Muscle of arm (tissue), 14 donors: ENCODE data around the gene EWSR1. TPM values are rescaled to one million over a fixed set of nuclear protein-coding genes. Genes with fewer than 3 reads are reported as not detected.
A peak's percentile ranks its signal among the peaks of the same experiment; 100 is the strongest.
"Not testable (repeated sequence)": the region's sequence is repeated elsewhere in the genome, so short reads cannot be mapped to it uniquely, and the experiment has no call there.

Experiments used
- DNase-seq: peaks from one replicate; pipeline ENCODE4 v3.0.0-alpha.2; 2013
- long read RNA-seq, 11 donors: transcript quantifications; one replicate each; lab custom pipeline, GENCODE V29; 2026
- polyA plus RNA-seq, 12 donors: library from polyadenylated mRNA; unstranded; fragments of 120-200 nt; gene quantifications; one replicate each; pipeline ENCODE4 v1.2.1, GENCODE V29; 2013; ENCODE audit not compliant: insufficient read length in 12 of 12

EWSR1 gene, protein sequence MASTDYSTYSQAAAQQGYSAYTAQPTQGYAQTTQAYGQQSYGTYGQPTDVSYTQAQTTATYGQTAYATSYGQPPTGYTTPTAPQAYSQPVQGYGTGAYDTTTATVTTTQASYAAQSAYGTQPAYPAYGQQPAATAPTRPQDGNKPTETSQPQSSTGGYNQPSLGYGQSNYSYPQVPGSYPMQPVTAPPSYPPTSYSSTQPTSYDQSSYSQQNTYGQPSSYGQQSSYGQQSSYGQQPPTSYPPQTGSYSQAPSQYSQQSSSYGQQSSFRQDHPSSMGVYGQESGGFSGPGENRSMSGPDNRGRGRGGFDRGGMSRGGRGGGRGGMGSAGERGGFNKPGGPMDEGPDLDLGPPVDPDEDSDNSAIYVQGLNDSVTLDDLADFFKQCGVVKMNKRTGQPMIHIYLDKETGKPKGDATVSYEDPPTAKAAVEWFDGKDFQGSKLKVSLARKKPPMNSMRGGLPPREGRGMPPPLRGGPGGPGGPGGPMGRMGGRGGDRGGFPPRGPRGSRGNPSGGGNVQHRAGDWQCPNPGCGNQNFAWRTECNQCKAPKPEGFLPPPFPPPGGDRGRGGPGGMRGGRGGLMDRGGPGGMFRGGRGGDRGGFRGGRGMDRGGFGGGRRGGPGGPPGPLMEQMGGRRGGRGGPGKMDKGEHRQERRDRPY
- polyA plus RNA-seq: 100 to 1,000 TPM in 11 of 12 donors, not detected in 1; 138 to 365 (median 171) TPM
- long read RNA-seq, donor 1, transcript EWSR1-207 (17 exons, 2,207 nt): minor isoform, 10 of 146 reads
- long read RNA-seq, donor 1, transcript EWSR1-206 (17 exons, 2,654 nt): major isoform, 12 of 146 reads
- long read RNA-seq, donor 1, partial matches to known transcripts: 117 of 146 reads
- long read RNA-seq, donor 1, other reads (novel, unspliced or antisense): 0 of 146 reads
- long read RNA-seq, donor 2, transcript EWSR1-207 (17 exons, 2,207 nt): minor isoform, 11 of 82 reads
- long read RNA-seq, donor 2, transcript EWSR1-206 (17 exons, 2,654 nt): major isoform, 15 of 82 reads
- long read RNA-seq, donor 2, transcript EWSR1-217 (8 exons, 3,231 nt): minor isoform, 5 of 82 reads
- long read RNA-seq, donor 2, partial matches to known transcripts: 41 of 82 reads
- long read RNA-seq, donor 2, other reads (novel, unspliced or antisense): 6 of 82 reads
- long read RNA-seq, donor 3, transcript EWSR1-207 (17 exons, 2,207 nt): major isoform, 12 of 52 reads
- long read RNA-seq, donor 3, transcript EWSR1-206 (17 exons, 2,654 nt): minor isoform, 7 of 52 reads
- long read RNA-seq, donor 3, transcript EWSR1-217 (8 exons, 3,231 nt): minor isoform, 5 of 52 reads
- long read RNA-seq, donor 3, partial matches to known transcripts: 25 of 52 reads
- long read RNA-seq, donor 3, other reads (novel, unspliced or antisense): 0 of 52 reads
- long read RNA-seq, donor 4, partial matches to known transcripts: 11 of 21 reads
- long read RNA-seq, donor 4, other reads (novel, unspliced or antisense): 0 of 21 reads
- long read RNA-seq, donor 5, transcript EWSR1-217 (8 exons, 3,231 nt): minor isoform, 6 of 74 reads
- long read RNA-seq, donor 5, transcript EWSR1-206 (17 exons, 2,654 nt): minor isoform, 10 of 74 reads
- long read RNA-seq, donor 5, transcript EWSR1-207 (17 exons, 2,207 nt): major isoform, 13 of 74 reads
- long read RNA-seq, donor 5, partial matches to known transcripts: 35 of 74 reads
- long read RNA-seq, donor 5, other reads (novel, unspliced or antisense): 6 of 74 reads
- long read RNA-seq, donor 6, transcript EWSR1-206 (17 exons, 2,654 nt): major isoform, 7 of 34 reads
- long read RNA-seq, donor 6, partial matches to known transcripts: 18 of 34 reads
- long read RNA-seq, donor 6, other reads (novel, unspliced or antisense): 0 of 34 reads
- long read RNA-seq, donor 7, partial matches to known transcripts: 10 of 21 reads
- long read RNA-seq, donor 7, other reads (novel, unspliced or antisense): 0 of 21 reads
- long read RNA-seq, donor 8, transcript EWSR1-206 (17 exons, 2,654 nt): minor isoform, 5 of 63 reads
- long read RNA-seq, donor 8, transcript EWSR1-207 (17 exons, 2,207 nt): major isoform, 17 of 63 reads
- long read RNA-seq, donor 8, transcript EWSR1-217 (8 exons, 3,231 nt): minor isoform, 5 of 63 reads
- long read RNA-seq, donor 8, partial matches to known transcripts: 35 of 63 reads
- long read RNA-seq, donor 8, other reads (novel, unspliced or antisense): 0 of 63 reads
- long read RNA-seq, donor 9, transcript EWSR1-207 (17 exons, 2,207 nt): major isoform, 6 of 31 reads
- long read RNA-seq, donor 9, partial matches to known transcripts: 23 of 31 reads
- long read RNA-seq, donor 9, other reads (novel, unspliced or antisense): 0 of 31 reads
- long read RNA-seq, donor 10, transcript EWSR1-206 (17 exons, 2,654 nt): minor isoform, 8 of 42 reads
- long read RNA-seq, donor 10, transcript EWSR1-207 (17 exons, 2,207 nt): major isoform, 11 of 42 reads
- long read RNA-seq, donor 10, partial matches to known transcripts: 21 of 42 reads
- long read RNA-seq, donor 10, other reads (novel, unspliced or antisense): 0 of 42 reads
- long read RNA-seq, donor 11, transcript EWSR1-206 (17 exons, 2,654 nt): minor isoform, 8 of 61 reads
- long read RNA-seq, donor 11, transcript EWSR1-217 (8 exons, 3,231 nt): minor isoform, 8 of 61 reads
- long read RNA-seq, donor 11, transcript EWSR1-207 (17 exons, 2,207 nt): major isoform, 13 of 61 reads
- long read RNA-seq, donor 11, partial matches to known transcripts: 29 of 61 reads
- long read RNA-seq, donor 11, other reads (novel, unspliced or antisense): 0 of 61 reads

DNA sequence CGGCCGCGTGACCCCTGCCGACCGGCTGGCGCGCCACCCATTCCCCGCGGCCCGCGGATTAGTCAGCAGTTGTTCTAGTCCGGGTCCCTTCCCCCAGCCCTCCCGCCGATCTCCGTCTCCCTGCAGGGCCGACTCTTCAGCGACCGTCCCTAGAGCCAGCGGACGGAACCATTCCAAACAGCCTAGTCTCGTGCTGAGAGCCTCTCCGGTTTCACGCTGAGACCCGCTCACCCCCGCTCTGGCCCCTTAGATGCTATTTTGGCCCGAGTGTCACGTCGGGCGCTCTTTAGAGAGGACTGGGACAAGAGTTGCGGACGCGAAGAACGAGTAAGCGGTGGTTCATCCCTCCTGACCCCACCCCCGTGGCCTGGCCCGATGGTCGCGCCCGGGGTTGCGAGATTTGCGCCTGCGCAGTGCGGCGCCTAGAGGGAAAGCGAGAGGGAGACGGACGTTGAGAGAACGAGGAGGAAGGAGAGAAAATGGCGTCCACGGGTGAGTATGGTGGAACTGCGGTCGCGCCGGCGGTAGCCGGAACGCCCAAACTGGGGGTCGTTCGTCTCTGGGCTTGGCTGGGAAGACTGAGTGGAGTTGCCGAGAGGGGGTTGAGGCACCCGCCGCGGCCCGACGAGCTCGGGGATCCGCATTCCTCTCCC, at the start of gene EWSR1, which contains the start of gene RHBDD3:
Gene EWSR1 (plus strand): TSS at position 411 of the 653 bp plus-strand sequence. CDS start 69 bp downstream, at position 480.
Gene RHBDD3 (minus strand): TSS at position 124 of the 653 bp plus-strand sequence. CDS start 2,355 bp downstream, outside the sequence.
- DNase-seq: peak; percentile 98

DNA sequence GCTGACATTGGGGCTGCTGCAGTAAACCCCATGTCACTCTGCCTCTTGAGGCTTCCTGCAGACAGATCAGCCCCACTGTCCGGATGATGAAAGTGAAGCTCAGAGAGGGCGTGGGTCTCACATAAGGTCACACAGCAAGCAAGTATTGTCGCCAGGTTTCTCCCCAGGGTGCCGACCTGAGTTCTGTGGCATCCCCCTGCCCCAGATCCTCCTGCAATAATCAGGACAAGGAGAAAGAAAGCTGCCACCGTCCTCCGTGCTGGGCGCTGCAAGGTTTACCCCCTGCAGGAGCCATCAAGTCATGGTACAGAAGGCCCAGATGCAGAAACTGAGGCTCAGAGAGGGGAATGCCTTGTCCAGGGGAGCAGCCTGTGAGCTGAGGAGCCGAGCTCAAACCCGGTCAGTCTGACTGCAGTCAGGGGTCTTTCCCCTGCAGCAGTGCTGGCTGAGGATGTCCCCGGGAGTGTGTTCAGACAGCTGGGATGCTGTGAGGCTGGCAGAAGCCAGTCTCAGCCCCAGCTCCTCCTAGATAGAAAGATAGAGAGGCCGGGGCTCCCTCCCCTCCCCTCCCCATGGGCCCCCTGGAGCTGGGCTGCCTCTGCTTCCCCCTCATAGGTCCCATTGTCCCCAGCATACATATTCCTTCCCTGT, 49.2 kb upstream of the EWSR1 start:
- no peak for DNase-seq

DNA sequence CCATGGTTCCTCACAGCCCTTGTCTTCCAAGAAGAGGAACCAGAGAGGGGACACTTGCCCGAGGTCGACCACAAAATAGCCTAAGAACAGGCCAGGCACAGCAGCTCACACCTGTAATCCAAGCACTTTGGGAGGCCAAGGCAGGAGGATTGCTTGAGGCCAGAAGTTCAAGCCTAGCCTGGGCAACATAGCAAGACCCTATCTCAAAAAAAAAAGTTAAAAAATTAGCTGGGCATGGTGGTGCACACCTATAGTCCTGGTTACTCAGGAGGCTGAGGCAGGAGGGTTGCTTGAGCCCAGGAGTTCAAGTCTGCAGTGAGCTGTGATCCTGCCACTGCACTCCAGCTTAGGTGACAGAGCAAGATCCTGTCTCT, 48.7 kb upstream of the EWSR1 start:
- not testable (repeated sequence) for DNase-seq

- no peak for DNase-seq
These were observed 48.0 kb upstream of the EWSR1 start for GRCh38 chr22:29219881-29220670.

- no peak for DNase-seq
These were observed 43.8 kb upstream of the EWSR1 start for GRCh38 chr22:29224121-29224858.

- DNase-seq: no peak
These were observed 43.1 kb upstream of the EWSR1 start for GRCh38 chr22:29224859-29225410.

DNA sequence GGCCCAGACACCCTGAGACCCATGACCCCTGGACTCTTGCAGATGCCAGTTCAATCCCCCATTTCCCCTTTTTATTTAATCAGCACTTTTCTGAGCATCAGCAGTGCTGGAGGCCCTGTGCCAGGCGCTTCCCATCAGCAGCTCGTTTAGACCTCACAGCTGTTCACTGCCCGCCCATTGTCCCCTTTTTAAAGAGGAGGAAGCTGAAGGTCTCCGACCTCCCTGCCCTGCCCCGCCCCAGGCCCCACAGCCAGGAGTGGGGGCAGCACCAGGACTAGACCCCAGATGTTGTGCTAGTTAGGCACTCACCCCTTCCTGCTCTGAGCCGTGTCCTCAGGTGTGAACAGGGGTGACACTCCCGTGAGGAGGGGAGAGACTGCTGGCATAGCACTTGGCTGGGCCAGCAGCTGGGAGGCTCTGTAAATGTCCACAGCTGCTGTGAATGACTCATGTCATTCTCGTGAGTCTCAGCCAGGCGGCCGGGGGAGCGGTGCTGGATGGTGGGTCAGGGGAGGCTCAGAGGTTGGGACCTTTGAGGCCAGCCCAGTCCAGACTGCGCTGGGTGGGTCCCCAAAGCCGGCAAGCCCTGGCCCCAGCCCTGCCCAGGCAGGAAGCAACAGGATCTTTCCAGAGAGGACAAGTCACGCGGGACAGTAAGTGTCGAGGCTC, 42.5 kb upstream of the EWSR1 start:
- DNase-seq: peak; percentile 69

DNA sequence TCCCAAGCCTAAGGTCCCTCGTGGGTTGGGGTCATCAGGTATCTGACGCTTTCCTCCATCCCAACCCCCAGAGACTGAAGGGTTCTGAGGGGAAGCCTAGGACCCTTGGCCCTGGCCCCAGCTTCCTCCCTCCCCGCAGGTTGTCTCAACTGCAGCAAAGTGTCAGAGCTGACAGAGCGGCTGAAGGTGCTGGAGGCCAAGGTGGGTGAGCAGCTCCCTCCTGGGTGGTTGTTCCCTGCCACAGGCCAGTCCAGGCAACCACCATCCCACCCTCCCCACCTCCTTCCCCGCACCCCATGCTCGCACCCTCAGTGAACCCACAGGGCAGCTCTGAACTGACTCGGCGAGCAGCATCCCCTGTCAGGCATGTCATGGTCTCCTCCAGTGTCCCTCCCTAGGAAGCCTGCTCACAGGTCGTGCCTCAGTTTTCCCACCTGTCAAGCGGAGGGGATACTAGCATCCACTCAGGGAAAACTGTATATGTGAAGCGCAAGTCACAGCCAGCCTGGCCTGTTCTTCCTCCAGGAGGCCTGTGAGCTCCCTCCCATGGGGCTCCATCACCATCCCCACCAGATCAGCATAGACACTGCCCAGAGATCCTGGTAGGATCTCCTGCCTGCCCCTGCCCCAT, 41.6 kb upstream of the EWSR1 start:
- DNase-seq: no peak

GRCh38 chr22:29230972-29231875, 36.8 kb upstream of the EWSR1 start:
- DNase-seq: no peak

- DNase-seq: no peak
These were observed 35.8 kb upstream of the EWSR1 start for GRCh38 chr22:29231971-29232959.

DNA sequence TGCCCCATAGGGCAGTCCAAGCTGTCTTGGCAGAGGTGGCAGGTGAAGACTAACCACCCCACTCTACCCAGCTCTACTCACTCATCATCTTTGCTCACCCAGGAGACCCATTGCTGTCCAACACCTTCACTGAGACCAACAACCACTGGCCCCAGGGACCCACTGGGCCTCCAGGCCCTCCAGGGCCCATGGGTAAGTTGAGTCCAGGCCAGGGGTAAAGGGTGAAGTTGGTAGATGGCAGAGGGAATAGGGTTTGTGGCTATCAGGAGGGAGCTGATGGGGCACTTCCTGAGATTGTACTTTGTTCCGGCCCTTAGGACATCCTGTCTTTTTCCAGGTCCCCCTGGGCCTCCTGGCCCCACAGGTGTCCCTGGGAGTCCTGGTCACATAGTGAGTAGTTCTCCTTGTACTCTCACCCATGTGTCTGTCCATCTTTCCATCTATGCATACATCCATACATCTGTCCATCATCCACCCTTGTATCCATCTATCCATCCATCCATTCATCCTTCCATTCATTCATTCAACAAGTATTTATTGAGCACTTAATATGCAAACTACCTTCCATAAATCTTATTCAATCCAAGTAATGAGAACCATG, 34.7 kb upstream of the EWSR1 start:
- DNase-seq: no peak
